Stimulated activated CD4-positive, alpha-beta T cell treated with anti-CD3 and anti-CD28 coated beads, Interleukin-4, amount 100 ng/mL, for 1 hour (primary cell): ENCODE data around the gene GNAL.
"Not testable (repeated sequence)": the region's sequence is repeated elsewhere in the genome, so short reads cannot be mapped to it uniquely, and the experiment has no call there.

Experiments
- DNase-seq: peaks from one replicate; pipeline ENCODE4 v3.0.0-alpha.2; 2020

The GNAL gene

GRCh38 chr18:11854554-11854953, 165.5 kb downstream of the GNAL start:
- not testable (repeated sequence) for DNase-seq

- DNase-seq, result no peak
Measured at GRCh38 chr18:11857177-11857887, 168.3 kb downstream of the GNAL start.

DNA sequence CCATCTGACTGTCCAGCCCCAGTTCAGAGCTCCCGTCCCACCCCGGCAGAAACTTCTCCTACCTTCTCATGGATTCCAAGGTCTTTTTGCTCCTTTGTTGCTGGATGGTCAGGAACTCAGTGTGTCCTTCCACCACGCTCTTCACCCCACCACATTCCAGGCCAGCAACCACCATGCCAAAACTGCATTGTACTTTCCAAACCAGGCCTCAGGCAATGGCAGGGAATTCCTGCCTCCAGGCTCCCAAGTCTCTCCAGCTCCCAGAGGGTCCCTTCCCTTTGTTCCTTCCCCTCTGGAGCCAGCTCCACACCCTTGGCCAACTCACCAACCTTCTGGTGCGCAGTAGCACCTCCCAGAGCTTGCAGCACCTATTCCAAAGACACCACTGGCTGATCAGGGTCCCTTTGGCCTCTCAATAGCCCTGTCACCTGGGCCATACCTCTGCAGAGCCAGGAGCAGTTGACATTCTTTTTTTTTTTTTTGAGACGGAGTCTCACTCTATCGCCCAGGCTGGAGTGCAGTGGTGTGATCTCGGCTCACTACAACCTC, 170.3 kb downstream of the GNAL start:
- DNase-seq, result no peak

- no peak for DNase-seq
Measured at GRCh38 chr18:11859903-11860407, 170.9 kb downstream of the GNAL start.

- no peak for DNase-seq
Measured at GRCh38 chr18:11860594-11861450, 171.8 kb downstream of the GNAL start.

DNA sequence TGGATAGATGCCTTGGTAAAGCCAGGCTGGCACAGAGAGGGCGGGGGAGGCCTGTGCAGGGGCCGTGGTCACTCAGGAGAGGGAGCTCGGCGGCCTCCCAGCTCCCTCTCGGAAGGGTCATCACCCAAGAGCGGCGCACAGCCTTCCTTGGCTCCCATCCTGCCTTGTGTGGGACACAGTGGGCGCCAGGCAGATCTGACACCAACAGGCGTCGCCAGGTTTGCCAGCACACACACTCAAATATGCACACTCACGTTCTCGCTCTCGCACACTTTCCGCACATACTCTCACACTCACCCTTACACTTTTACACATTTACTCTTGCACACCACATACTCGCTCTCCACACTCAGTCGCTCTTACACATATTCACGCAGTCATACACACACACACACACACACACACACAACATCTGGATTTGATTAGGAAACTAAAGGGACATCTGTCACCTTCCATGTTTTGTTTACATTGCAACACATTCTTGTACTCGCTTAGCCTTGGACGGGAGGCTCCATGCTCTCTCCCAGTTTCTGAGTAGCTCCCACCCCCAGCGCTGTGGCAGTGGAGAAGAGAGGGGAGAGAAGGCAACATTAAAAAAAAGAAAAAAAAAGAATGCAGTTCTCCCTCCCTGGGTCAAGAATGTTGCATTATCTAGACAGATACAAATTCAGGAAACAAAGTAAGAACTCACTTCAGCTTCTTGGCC, 172.7 kb downstream of the GNAL start:
- DNase-seq, result no peak

- DNase-seq, result no peak
Measured at GRCh38 chr18:11862468-11863137, 173.5 kb downstream of the GNAL start.

DNA sequence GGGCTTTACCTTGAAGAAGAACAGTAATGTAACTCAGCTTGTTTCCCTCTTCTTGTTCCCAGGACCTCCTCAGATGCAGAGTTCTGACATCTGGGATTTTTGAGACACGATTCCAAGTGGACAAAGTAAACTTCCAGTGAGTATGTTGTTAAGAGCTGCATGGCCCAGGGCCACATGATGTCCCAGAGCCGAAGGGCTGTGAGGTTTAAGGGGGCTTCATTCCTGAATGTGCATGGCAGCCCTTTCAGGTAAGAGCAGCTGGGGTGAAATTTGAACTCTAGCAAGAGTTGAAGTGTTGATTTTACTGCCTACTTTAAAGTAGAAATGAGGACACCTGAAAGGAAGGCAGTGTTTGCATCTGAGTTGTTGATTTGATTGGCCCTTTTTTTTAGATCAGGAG, 175.4 kb downstream of the GNAL start:
- DNase-seq, result no peak

DNA sequence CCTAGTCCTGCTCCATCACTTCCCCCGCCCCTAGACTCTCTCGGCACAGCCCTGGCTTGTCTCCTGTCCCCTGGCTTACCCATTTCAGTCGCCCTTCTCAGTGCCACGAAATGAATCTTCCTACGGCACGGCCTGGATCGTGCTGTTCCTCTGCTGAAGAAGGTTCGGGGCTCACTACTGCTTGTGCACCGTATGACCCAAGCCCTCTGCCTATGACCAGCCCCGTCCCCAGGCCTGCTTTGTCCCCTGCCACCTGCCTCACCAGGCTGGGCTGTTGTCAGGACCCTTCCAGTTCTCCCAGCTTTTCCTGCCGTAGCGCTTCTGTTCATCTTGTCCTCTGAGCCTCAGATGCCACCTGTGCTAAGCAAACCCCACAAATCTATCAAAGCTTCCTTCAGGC, 176.0 kb downstream of the GNAL start:
- DNase-seq, result no peak

DNA sequence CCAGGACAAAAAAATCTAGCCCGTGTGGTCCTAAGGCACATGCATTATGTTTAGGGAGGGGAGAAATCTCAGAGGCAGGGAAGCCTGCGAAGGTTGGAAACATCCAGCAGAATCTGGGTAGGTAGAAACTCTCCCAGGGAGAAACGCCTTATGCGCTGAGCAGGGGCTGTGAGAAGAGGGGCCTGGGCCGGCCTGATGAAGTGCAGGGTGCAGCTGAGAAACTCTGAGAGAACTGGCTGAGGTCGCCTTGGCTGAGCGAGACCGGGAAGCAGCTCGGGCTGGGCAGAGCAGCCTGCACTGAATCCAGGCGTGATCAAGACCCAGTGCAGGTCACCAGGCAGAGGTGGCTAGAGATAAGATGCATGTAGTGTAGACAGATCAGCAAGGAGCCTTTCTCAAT, 177.3 kb downstream of the GNAL start:
- DNase-seq, result no peak

DNA sequence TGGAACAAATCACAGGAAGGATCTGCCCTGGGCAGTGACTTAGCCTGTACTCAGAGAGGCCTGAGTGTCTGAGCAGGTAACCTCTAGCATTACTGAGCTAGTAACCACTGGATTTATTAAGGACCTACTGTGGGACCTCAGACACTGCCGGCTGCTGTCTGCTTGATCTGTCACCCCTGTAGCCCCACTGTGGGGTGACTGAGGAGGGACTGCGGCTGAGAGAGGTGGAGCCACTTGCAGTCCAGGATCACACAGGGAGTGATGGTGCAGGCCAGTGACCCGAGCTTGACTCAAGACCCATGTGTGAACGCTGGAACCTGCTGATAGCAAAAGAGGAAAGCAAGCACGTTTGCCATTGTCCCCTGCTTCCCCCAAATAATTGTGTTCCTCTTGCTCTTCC, 177.7 kb downstream of the GNAL start:
- no peak for DNase-seq

GRCh38 chr18:11868230-11868629, 179.2 kb downstream of the GNAL start:
- DNase-seq, result no peak

- DNase-seq, result no peak
Measured at GRCh38 chr18:11871501-11871900, 182.4 kb downstream of the GNAL start.

GRCh38 chr18:11872479-11873136, 183.5 kb downstream of the GNAL start:
- DNase-seq, result no peak

DNA sequence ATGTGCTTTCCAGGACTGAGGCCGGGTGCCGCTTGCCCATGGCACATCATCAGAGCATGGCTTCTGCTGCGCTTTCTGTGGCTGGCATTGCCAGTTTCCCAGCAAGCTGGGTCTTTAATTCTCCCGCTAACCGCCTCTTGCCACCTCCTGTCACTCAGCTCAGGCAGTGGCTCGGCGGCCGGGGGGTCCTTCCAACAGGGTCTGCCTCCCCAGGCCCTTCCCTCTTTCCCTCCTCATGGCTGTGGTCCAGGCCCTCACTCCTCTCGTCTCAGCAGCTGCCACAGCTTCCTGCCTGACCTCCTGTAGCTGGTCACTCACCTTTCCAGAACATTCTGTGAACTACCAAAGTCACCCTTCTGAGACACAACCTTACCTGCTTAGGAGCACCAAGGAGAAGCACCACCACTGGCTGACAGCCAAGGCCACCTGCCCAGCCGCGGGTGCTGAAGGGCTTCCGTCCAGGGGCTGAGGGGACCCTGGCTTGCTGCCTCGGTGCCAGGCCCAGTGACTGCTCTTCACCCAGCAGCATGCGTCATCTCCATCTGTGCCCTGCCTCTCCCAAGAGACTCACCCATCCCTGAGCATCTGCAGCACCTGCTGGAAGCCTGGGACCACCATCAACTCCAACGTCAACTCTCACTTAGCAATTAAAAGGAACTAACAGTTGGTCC, 184.7 kb downstream of the GNAL start:
- no peak for DNase-seq

GRCh38 chr18:11874676-11875075, 185.6 kb downstream of the GNAL start:
- DNase-seq, result no peak

- DNase-seq, result no peak
Measured at GRCh38 chr18:11877497-11878135, 188.6 kb downstream of the GNAL start.

- DNase-seq, result no peak
Measured at GRCh38 chr18:11880586-11881304, 191.7 kb downstream of the GNAL start.

DNA sequence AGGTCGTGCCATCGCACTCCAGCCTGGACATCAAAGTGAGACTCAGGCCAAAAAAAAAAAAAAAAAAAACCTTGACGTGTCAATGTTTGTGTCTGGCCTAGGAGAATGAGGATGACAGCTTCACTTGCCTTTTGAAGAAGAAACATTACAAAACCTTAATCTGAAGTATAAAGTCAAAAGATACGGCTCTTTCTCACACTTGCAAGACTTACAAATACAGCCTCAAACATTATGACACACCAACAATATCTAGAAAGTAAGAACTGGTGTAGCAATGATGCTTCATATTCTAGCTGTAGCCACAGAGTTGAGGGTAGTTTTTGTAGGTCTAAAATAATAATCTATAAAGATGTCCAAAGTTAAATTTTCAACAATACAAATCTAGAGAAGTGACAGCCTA, 193.6 kb downstream of the GNAL start:
- DNase-seq, result no peak

- no peak for DNase-seq
Measured at GRCh38 chr18:11883153-11883552, 194.1 kb downstream of the GNAL start.
